ENCODE measurements around the gene RGL2. TPM values are rescaled to one million over a fixed set of nuclear protein-coding genes. Genes with fewer than 3 reads are reported as not detected.

RGL2 gene
- polyA plus RNA-seq, 1 of the 3 experiments (the other 2 are of a cell fraction): 59.4 TPM

- peak; percentile 91 for DNase-seq
- WGBS (ENCODE audit: low lambda C conversion rate): 1% methylated on average over 34 of the region's 54 CpGs
- Histone ChIP-seq H3K27ac (ENCODE audit: low read depth in 2 of 2, low read length in 1 of 2) (peak overlapping the region; percentile 99), H3K9me2 (no peaks in the 10 kb centered on the region), H3K4me3 (ENCODE audit: low read depth in 2 of 2, low read length in 1 of 2) (peak overlapping the region; percentile 84 to 89), H3K9ac (peak overlapping the region; percentile 94), H3K36me3 (replicated peaks in 1 of 2; ENCODE audit: control insufficient read depth in 1 of 2, insufficient read depth in 2 of 2, low read length in 1 of 2) (peaks cover 17 to 23% of the 10 kb centered on the region in 2 experiments), H3K27me3 (ENCODE audit: insufficient read depth) (no peaks in the 10 kb centered on the region), H3K4me1 (ENCODE audit: control insufficient read depth in 1 of 2, insufficient read depth in 2 of 2, low read depth in 1 of 2, low read length in 1 of 2) (peaks cover 4 to 12% of the 10 kb centered on the region in 2 experiments; a peak in 1 of 4 replicates), H3K79me2 (ENCODE audit: insufficient read depth) (peaks cover 52% of the 10 kb centered on the region), H3F3A (replicated peaks; ENCODE audit: insufficient read depth) (peaks cover 22% of the 10 kb centered on the region), H3K9me3 (no peaks in the 10 kb centered on the region), H4K20me1 (ENCODE audit: insufficient read depth) (peaks cover 11% of the 10 kb centered on the region; the same call in 1 of the 2 replicates), H3K4me2 (peak overlapping the region; percentile 94), H2AFZ (ENCODE audit: low read depth) (peak overlapping the region; percentile 40; the same call in 1 of the 2 replicates)
- POLR2A ChIA-PET: interaction anchor here (0.8 to 3.3 kb wide), 11 partner anchors 10 to 328 kb away, joined by 4 to 30 read pairs (median 7); partner anchors contain the start of genes B3GALT4, KIFC1, PFDN6 and RING1
- CTCF ChIA-PET: interaction anchor here (0.5 to 2.9 kb wide), 22 partner anchors 8 to 126 kb away, joined by 3 to 30 read pairs (median 4); partner anchors contain the start of genes B3GALT4, PFDN6, RPS18 and TAPBP
- TF ChIP-seq EZH2phosphoT487 (IDR thresholded peaks at IDR 0.05; ENCODE audit: borderline replicate concordance, low read depth) (no peak), FOSL2 (IDR thresholded peaks at IDR 0.05; ENCODE audit: borderline replicate concordance, low read depth) (no peak), MXI1 (IDR thresholded peaks at IDR 0.05; ENCODE audit: low read depth, low read length) (peak; percentile 80; the same call in 1 of the 2 replicates), TCF12 (IDR thresholded peaks at IDR 0.05) (no peak), FOXJ3 (CRISPR knock-in tag; IDR thresholded peaks at IDR 0.05) (no peak), IRF3 (IDR thresholded peaks at IDR 0.05; ENCODE audit: low read depth, low read length) (no peak), NFIC (IDR thresholded peaks at IDR 0.05; ENCODE audit: borderline replicate concordance) (no peak; the same call in 1 of the 2 replicates), ELF1 (IDR thresholded peaks at IDR 0.05) (peak; percentile 49; the same call in 1 of the 2 replicates), RAD21 (IDR thresholded peaks at IDR 0.05; ENCODE audit: low read length) (peak; percentile 54), POLR2AphosphoS5 (IDR thresholded peaks at IDR 0.05; ENCODE audit: low read depth, low read length) (peak; percentile 98), MEF2A (IDR thresholded peaks at IDR 0.05; ENCODE audit: borderline replicate concordance, low read depth) (no peak), RXRA (IDR thresholded peaks at IDR 0.05; ENCODE audit: borderline replicate concordance, low read depth) (no peak), RFX5 (IDR thresholded peaks at IDR 0.05; ENCODE audit: low read length) (no peak), CTCF (IDR thresholded peaks at IDR 0.05) (peak; percentile 81), GATA2 (CRISPR knock-in tag; IDR thresholded peaks at IDR 0.05) (no peak; the same call in 1 of the 2 replicates), TEAD4 (IDR thresholded peaks at IDR 0.05; ENCODE audit: borderline replicate concordance, insufficient read depth) (0 out of 2 replicates have a peak, but pooled peaks have one; percentile 8), TAF1 (IDR thresholded peaks at IDR 0.05; ENCODE audit: borderline replicate concordance, low read depth, low read length) (peak; percentile 92), CHD2 (IDR thresholded peaks at IDR 0.05; ENCODE audit: low read length, partially characterized antibody) (peak; percentile 86), SIN3A (IDR thresholded peaks at IDR 0.05; ENCODE audit: borderline replicate concordance, low read depth, low read length) (peak; percentile 86), YY1 (IDR thresholded peaks at IDR 0.05; ENCODE audit: low read depth) (peak; percentile 62; the same call in 1 of the 2 replicates)
- TF ChIP-seq, protein P1, sequence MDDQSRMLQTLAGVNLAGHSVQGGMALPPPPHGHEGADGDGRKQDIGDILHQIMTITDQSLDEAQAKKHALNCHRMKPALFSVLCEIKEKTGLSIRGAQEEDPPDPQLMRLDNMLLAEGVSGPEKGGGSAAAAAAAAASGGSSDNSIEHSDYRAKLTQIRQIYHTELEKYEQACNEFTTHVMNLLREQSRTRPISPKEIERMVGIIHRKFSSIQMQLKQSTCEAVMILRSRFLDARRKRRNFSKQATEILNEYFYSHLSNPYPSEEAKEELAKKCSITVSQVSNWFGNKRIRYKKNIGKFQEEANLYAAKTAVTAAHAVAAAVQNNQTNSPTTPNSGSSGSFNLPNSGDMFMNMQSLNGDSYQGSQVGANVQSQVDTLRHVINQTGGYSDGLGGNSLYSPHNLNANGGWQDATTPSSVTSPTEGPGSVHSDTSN (IDR thresholded peaks at IDR 0.05): peak; percentile 2
- TF ChIP-seq, protein P2, sequence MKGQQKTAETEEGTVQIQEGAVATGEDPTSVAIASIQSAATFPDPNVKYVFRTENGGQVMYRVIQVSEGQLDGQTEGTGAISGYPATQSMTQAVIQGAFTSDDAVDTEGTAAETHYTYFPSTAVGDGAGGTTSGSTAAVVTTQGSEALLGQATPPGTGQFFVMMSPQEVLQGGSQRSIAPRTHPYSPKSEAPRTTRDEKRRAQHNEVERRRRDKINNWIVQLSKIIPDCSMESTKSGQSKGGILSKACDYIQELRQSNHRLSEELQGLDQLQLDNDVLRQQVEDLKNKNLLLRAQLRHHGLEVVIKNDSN (IDR thresholded peaks at IDR 0.05; ENCODE audit: borderline replicate concordance, low read depth): no peak
- TF ChIP-seq, protein P3, sequence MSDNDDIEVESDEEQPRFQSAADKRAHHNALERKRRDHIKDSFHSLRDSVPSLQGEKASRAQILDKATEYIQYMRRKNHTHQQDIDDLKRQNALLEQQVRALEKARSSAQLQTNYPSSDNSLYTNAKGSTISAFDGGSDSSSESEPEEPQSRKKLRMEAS (IDR thresholded peaks at IDR 0.05; ENCODE audit: low read depth): peak; percentile 59
- TF ChIP-seq, protein P4, sequence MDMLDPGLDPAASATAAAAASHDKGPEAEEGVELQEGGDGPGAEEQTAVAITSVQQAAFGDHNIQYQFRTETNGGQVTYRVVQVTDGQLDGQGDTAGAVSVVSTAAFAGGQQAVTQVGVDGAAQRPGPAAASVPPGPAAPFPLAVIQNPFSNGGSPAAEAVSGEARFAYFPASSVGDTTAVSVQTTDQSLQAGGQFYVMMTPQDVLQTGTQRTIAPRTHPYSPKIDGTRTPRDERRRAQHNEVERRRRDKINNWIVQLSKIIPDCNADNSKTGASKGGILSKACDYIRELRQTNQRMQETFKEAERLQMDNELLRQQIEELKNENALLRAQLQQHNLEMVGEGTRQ (IDR thresholded peaks at IDR 0.05; ENCODE audit: borderline replicate concordance, low read depth, low read length): no peak
Observed at GRCh38 chr6:33299237-33299944, 649 bp upstream of the RGL2 start.
